NCI-H1105 treated with DMSO at 0.1 percent for 48 hours (cell line): Measurements from ENCODE around the gene GLI2.

ENCODE experiments used
- DNase-seq: peaks from one replicate; lab custom pipeline; 2025; lab: John Stamatoyannopoulos, UW

GLI2 gene

GRCh38 chr2:120770641-120771040, 35.0 kb downstream of the GLI2 start:
- no peak for DNase-seq

DNA sequence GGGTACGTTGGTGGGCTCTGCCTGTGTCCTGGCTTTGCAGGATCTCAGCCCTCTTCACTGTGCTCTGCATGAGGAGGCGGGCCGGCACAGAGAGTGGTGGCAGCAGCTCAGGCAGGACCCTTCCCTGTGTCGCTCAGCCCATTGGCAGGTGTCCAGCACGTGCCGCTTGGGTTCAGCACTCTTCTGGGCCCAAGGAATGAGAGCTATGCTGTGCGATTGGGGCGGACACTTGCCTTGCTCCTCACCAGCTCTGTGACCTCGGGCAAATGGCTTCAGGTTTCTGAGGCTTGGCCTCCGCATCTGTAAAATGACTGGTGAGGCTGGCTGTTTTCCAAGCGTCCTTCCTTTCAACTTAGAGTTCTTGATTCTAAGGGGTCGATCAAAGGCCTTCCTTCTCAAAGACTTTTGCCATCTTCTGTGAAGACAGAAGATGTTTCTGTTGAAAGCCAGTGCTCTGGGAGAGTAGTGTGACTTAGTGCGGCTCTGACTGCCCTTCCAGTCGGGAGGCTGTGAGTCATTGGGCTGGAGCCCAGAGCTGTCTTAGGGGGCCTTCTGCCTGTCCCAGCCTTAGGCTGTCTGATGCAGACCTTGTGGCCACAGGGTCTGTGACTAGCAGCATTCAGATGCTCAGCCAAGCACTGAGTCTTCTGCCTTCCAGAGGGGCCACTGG, 35.6 kb downstream of the GLI2 start:
- no peak for DNase-seq

- no peak for DNase-seq
Observed at GRCh38 chr2:120771781-120772208, 36.1 kb downstream of the GLI2 start.

DNA sequence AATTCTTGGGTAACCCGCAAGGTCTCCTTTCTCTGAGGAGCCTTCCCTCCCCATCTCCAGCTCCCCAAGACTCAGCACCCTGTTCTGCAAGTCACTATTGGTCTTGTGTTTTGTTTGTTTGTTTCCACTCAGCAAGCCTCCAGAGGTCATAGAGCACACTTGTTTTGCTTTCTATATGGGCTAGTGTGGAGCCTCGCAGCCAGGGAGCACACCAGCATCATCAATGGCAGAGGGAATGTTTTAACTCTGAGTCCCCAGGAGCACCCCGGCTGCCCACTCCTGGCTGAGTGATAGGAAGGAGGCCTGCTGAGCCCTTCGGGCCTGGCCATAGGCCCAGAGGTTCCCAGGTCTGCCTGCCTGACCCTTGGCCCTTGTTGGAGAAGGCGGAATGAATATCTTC, 36.6 kb downstream of the GLI2 start:
- no peak for DNase-seq

GRCh38 chr2:120773186-120773800, 37.6 kb downstream of the GLI2 start:
- no peak for DNase-seq

- DNase-seq = no peak
Observed at GRCh38 chr2:120774557-120775160, 39.0 kb downstream of the GLI2 start.

GRCh38 chr2:120775194-120775593, 39.5 kb downstream of the GLI2 start:
- no peak for DNase-seq

DNA sequence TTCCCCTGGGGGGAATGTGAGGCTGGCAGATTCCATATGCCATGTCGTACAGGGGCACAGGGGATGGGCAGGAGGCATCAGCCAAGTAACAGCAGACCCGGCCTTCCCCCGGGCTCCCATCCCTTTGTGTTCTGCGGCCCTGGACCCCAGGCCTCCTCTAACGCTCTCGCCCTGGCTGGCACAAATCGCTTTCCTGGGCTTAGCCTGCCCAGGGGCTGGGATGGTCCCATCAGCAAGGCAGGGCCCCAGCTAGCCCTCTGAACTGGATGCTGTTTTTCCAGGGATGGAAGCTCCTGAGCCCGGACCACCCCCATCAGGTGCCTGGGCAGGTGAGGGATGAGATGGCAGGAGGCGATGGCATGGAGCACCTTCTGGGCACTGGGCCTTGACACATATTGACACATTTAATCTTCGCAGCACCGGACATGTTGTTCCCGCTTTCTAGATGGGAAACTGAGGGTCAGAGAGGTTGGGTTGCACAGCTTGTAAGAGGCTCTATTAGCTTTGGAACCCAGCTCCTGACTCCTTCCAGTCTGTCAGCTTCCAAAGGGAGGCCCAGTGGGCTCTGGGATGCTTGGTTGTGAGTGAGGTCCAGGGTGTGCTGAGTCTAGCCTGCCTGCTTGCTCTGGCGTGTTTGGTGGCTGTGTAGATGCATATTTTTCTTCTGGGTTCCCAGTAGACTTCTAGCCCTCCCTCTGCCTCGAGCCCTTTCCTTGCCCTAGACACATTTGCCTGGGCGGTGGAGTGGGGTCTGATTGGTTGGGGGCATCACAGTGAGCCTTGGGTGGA, 40.3 kb downstream of the GLI2 start:
- no peak for DNase-seq

GRCh38 chr2:120776649-120777048, 41.0 kb downstream of the GLI2 start:
- DNase-seq = no peak

- no peak for DNase-seq
Observed at GRCh38 chr2:120777170-120777751, 41.6 kb downstream of the GLI2 start.

- no peak for DNase-seq
Observed at GRCh38 chr2:120777787-120778186, 42.1 kb downstream of the GLI2 start.

DNA sequence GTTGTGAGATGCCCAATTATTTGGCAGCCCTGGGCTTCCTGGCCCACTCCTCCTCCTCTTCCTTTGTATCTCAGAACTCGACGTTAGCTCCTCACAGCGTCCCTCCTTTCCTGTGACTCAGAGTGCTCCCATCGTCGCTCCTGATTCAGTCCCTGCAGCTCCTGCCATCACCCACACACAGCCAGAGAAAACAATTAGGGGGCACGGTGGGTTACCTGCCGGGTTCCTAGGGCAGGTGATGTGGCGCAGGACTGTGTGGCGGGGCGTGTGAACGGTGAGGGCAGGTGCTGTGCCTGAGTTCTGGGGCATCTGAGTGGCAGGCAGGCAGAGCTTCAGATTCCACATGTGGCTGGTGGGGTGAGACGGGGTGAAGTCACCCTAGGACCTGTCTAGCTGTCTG, 42.6 kb downstream of the GLI2 start:
- DNase-seq = no peak

DNA sequence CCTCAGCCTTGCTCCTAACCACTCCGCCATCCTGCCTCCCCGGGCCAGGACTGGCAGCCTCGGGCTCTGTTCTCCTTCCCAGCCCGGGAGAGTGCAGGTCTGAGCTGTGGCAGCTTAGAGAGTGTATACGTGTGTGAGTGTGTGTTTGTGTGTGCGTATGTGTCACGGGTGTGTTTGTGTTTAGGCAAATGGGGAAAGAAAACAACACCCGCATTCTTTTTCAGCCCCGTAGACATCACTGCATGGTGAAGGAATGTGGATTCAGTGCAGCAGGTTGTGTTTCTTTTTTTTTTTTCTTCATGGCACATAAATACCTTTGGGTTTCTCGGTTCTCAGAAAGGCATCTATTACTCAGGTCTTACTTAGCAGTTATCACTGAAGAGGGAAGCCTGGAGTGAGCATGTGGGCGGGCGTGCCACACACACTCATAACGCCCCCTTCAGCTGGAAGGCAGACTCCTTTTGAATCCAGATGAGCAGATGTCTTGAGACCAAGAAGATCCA, 44.2 kb downstream of the GLI2 start:
- no peak for DNase-seq

DNA sequence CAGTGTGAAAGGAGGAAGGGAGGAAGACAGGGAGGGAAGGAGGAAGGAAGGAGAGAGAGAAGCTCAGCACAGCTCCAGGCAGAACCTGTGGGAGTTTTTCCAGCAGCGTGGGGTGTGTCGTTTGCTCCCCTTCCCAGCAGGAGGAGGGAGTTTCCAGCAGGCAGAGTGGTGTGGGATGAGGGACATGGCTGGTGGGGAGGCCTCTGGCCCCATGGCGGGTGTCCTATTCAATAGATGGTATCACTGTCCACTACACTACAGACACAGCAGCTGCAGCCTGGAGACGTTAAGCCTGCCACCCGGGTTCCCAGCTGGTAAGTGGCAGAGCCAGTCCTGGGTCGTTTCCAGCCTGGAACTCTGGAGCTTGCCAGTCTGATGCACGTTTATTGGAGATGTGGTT, 44.7 kb downstream of the GLI2 start:
- DNase-seq = no peak

DNA sequence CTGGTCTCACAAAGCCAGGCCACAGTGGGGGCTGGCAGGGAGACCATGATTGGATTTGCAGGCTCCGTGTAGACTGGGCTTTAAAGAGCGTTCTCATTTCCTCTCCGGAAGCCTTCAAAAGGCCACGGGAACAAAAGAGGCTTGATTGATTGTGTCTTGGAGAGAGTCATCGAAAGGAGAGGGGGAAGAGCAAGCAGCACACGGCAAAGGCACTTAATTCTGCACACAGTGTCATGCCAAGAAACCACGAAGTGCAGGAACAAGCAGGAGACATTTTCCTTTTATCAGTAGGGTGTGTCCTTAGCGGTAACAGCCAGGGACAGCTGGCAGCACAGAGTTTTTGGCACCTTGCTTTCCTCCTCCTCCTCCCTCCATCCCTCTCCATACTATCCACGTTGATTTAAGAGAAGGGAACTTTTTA, 47.7 kb downstream of the GLI2 start:
- peak; percentile 30 for DNase-seq

DNA sequence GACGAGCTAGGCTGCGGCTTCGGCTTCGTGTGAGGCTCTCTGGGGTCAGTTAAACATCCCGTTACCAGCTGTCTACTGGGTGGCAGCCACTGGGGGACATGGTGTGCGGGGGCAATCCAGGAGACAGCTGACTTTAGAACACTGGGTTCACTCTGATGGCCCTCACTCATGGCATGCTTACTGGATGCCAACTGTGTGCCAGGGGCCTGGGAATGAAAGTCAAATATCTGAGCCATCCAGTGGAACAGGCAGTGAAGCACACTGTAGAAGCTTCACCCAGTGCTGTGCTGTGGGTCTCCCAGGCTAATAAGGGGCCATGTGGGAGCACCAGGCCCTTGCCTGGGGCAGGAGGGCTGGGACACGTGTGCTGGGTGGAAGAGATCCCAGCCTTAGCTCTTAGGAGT, 48.3 kb downstream of the GLI2 start:
- DNase-seq = no peak
